Measurements from ENCODE around the gene RAD17. TPM values are rescaled to one million over a fixed set of nuclear protein-coding genes. Genes with fewer than 3 reads are reported as not detected.
"Not testable (repeated sequence)": the region's sequence is repeated elsewhere in the genome, so short reads cannot be mapped to it uniquely, and the experiment has no call there.

RAD17 gene, protein sequence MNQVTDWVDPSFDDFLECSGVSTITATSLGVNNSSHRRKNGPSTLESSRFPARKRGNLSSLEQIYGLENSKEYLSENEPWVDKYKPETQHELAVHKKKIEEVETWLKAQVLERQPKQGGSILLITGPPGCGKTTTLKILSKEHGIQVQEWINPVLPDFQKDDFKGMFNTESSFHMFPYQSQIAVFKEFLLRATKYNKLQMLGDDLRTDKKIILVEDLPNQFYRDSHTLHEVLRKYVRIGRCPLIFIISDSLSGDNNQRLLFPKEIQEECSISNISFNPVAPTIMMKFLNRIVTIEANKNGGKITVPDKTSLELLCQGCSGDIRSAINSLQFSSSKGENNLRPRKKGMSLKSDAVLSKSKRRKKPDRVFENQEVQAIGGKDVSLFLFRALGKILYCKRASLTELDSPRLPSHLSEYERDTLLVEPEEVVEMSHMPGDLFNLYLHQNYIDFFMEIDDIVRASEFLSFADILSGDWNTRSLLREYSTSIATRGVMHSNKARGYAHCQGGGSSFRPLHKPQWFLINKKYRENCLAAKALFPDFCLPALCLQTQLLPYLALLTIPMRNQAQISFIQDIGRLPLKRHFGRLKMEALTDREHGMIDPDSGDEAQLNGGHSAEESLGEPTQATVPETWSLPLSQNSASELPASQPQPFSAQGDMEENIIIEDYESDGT
- 10 to 100 TPM; 15.0 to 17.4 TPM for total RNA-seq
- long read RNA-seq, transcript RAD17-204 (18 exons, 2,943 nt), result major isoform, 8 of 19 reads
- long read RNA-seq, partial matches to known transcripts, result 1 of 19 reads
- long read RNA-seq, other reads (novel, unspliced or antisense), result 9 of 19 reads

DNA sequence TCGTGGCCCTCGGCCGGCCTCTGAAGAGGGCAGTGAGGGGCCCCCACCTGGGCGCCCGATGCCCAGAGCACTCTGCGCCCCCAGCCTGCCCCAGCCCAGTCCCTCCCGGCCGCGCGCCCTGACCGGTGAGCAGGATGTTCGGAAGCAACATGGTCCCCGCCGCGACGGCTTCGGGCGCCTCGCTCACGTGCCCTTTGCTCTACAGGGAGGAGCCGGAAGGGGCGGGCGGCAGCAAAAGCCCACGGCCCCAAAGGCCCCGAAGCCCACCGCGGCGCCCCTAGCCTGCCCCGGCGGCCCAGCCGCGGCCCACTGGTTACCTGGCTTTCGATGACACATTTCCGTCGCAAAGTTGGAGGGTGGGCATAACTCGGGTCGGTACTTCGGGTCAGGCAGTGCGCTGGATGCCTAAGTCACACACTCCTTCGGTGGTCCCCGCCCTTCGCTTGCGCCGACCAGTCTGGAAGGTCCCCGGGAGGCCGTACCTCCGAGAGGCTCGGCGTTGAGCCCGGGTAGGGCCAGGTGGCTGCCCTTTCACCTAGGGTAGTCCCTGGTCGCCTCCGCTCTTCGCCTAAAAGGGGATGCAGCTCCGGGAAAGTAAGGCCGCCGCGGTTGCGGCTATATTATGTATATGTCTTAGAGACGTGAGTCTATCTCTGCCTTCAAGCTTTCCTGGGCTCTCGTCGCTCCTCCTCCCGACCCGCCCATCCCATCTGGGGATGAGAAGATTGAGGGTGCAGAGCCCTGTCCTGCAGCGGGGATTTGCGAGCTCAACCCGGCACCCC, at the start of gene RAD17, which contains the start of the genes AK6 and TAF9:
RAD17 (plus strand) TSS at position 479 of the 782 bp plus-strand sequence. CDS start 2,391 bp downstream, outside the sequence.
AK6 (minus strand) TSS at position 181 of the 782 bp plus-strand sequence; CDS start at position 151, 30 bp downstream.
TAF9 (minus strand) TSS at position 181 of the 782 bp plus-strand sequence. CDS start 3,783 bp downstream, outside the sequence.
- DNase-seq (peak; percentile 95), ATAC-seq (peak; percentile 98 to 99)
- intact Hi-C loops (cut with DNase I), result loop anchor here in 1 of 2 donors (5.0 kb wide), 2 partner anchors 152 to 277 kb away; partner anchors contain the start of gene SLC30A5

- intact Hi-C loops (cut with DNase I), result no loop called here
- ATAC-seq (no peak), DNase-seq (no peak)
Observed at GRCh38 chr5:69326365-69326764, 43.3 kb upstream of the RAD17 start.

DNA sequence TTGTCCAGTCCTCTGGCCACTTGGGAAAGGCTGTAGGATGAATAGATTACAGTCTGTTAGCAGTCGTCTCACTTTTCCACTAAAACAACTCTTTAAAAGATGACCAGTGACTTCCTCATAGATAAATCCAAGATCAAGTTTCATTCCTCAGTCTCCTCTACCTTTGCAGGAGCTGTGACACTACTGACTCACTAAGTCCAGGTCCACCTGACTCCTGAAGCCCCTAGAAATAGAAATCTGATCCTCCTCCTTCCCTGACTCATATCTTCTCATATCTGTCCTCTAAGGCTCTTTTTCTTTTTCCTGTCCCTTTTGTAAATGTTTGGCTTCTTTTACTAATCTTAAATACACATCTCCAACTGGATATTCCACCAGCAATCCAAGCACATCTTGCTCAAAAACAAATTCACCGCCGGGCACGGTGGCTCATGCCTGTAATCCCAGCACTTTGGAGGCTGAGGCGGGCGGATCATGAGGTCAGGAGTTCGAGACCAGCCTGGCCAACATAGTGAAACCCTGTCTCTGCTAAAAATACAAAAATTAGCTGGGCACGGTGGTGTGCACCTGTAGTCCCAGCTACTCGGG, 39.6 kb upstream of the RAD17 start:
- ATAC-seq (no peak), DNase-seq (no peak)
- intact Hi-C loops (cut with DNase I), result loop anchor here in 1 of 2 donors (10.0 kb wide), 2 partner anchors 115 to 235 kb away; partner anchors contain the start of gene SLC30A5

- ATAC-seq (no peak), DNase-seq (no peak)
- intact Hi-C loops (cut with DNase I), result loop anchor here in 1 of 2 donors (10.0 kb wide), 2 partner anchors 117 to 237 kb away; partner anchors contain the start of gene SLC30A5
Observed at GRCh38 chr5:69331528-69332445, 37.8 kb upstream of the RAD17 start.

DNA sequence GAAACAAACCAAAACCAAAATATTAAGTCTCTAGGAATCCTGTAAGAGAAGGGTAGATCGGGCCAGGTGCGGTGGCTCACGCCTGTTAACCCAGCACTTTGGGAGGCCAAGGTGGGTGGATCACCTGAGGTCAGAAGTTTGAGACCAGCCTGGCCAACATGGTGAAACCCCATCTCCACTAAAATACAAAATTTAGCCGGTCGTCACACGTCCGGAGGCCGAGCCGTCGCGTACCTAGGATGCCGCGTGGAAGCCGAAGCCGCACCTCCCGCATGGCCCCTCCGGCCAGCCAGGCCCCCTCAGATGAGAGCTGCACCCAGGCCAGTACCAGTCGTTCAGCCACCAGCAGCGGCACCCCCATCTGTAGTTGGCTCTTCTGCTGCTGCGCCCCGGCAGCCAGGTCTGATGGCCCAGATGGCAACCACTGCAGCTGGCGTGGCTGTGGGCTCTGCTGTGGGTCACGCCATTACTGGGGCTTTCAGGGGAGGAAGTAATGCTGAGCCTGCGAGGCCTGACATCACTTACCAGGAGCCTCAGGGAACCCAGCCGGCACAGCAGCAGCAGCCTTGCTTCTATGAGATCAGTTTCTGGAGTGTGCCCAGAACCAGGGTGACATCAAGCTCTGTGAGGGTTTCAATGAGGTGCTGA, 35.8 kb upstream of the RAD17 start:
- intact Hi-C loops (cut with DNase I), result loop anchor here in 1 of 2 donors (2.0 to 10.0 kb wide), 3 partner anchors 119 to 291 kb away; partner anchors contain the start of gene SLC30A5
- ATAC-seq, result peak in 1 of 2 donors; percentile 31
- not testable (repeated sequence) for DNase-seq

DNA sequence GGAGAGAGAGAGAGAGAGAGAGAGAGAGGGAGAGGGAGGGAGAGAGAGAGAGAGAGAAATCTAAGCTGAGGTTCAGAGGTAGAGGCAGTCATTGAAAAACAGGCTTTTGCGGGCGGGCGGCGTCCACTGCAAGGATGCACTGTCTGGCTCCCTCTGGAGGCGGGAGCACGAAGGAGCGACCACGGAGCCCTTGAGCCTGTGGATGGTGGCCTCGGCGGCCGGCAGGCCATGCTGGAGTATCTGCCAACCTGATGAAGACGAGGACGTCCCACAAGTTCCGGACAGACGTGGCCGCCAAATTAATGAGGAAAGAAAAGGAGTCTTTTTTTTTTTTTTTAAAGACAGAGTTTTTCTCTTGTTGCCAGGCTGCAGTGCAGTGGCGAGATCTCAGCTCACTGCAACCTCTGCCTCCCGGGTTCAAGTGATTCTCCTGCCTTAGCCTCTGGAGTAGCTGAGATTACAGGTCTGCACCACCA, 34.8 kb upstream of the RAD17 start:
- intact Hi-C loops (cut with DNase I), result loop anchor here in 1 of 2 donors (2.0 to 10.0 kb wide), 3 partner anchors 120 to 292 kb away; partner anchors contain the start of gene SLC30A5
- DNase-seq (peak; percentile 90), ATAC-seq (peak; percentile 89 to 90)

DNA sequence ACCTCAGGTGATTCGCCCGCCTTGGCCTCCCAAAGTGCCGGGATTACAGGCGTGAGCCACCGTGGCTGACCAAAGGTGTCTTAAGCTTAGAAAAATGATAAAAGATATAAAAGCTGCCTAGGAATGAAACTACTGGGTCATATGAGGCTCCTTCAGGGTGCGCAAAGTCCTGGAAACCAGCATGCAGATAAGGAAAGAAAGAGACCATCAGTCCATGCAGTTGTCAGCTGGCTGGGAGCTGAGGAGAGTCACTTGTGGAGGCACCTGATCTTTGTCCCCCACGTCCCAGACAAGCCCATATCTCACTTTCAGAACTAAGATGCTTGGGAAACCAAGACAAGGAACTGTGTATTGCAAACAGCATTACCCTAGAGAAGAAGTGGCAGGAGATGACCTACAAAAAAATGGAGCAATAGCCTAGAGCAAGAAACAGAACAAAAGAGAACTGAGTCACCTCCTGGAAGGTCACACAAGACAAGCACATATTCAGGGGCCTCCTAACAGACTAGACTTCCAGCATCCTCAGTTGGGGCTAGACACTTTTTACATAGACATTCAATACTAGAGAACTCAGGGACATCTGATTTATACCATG, 34.2 kb upstream of the RAD17 start:
- no peak for DNase-seq
- intact Hi-C loops (cut with DNase I), result loop anchor here in 1 of 2 donors (2.0 to 10.0 kb wide), 3 partner anchors 121 to 293 kb away; partner anchors contain the start of gene SLC30A5
- no peak for ATAC-seq

GRCh38 chr5:69341520-69342161, 28.0 kb upstream of the RAD17 start:
- ATAC-seq (no peak), DNase-seq (no peak)
- intact Hi-C loops (cut with DNase I), result no loop called here

GRCh38 chr5:69343083-69343482, 26.5 kb upstream of the RAD17 start:
- DNase-seq (no peak), ATAC-seq (no peak)
- intact Hi-C loops (cut with DNase I), result no loop called here

DNA sequence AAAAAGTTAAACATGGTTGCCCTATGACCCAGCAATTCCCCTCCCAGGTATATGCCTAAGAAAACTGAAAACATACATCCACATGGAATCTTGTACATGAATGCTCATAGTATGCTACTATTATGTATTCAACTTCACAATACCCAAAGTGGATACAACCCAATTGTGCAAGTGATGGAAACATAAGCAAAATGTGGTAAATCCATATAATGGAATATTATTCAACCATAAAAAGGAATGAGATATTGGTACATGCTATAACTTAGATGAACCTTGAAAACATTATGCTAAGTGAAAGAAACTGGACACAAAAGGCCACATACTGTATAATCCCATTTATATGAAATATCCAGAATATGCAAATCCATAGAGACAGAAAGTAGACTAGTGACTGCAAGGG, 19.0 kb upstream of the RAD17 start:
- DNase-seq, result no peak
- intact Hi-C loops (cut with DNase I), result no loop called here
- ATAC-seq, result no peak

DNA sequence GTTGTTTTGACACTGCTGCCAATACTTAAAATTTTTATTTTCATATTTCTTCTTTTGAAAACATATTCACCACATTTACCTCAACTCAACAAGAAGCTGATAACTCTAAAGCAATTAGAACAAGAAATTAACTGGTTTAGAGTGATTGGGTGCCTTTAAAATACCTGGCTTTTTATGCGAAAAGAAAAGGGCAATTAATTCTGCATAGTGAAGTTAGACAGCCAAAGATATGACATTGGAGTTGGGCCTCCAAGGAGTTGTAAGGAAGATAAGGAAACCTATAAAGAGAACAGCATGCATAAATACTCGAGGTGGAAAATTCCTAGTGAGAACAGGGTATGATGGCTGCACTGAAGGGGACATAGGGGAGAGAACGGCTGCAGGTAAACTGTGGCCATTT, 9.9 kb upstream of the RAD17 start:
- DNase-seq (no peak), ATAC-seq (no peak)
- intact Hi-C loops (cut with DNase I), result no loop called here

- intact Hi-C loops (cut with DNase I), result no loop called here
- no peak for DNase-seq
- no peak for ATAC-seq
Observed at GRCh38 chr5:69360442-69360841, 9.2 kb upstream of the RAD17 start.

DNA sequence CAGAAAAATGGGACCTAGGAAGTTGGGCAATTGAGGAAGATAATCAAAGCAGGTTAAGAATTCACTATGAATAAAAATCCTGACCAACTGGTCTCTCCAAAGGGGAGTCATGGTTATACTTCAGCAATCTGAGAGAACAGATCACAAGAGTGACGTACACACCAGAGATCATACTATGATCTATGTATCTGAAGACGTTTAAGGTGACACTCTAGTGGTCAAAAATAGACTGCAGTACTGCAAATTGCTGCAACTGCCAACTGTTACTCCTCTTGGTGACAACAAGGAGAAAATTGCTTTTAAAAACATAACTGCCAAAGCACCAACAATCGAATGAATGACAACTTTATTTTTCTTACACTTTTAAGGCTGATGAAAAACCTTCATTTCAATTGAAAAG, 5.2 kb upstream of the RAD17 start:
- intact Hi-C loops (cut with DNase I), result no loop called here
- DNase-seq (no peak), ATAC-seq (no peak)

DNA sequence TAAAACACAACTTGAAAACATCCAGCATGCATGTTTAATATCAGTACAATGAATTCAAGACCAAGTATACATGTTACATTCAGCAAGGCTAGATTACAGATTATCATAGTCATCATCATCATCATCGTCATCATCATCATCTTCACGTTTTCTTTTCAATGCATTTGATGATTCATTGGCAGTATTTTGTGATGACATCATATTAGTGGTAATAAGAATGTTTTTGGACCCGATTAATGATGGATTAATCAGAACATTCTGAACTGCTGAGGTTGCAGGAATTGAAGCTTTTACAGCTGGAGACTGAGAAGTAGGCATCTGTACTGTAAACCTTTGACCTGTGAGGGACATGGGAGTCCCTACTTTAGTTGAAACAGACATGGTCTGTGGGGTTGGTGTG, 4.8 kb upstream of the RAD17 start:
- ATAC-seq (no peak), DNase-seq (no peak)
- intact Hi-C loops (cut with DNase I), result loop anchor here in 1 of 2 donors (5.0 kb wide), 2 partner anchors 148 to 273 kb away; partner anchors contain the start of gene SLC30A5

DNA sequence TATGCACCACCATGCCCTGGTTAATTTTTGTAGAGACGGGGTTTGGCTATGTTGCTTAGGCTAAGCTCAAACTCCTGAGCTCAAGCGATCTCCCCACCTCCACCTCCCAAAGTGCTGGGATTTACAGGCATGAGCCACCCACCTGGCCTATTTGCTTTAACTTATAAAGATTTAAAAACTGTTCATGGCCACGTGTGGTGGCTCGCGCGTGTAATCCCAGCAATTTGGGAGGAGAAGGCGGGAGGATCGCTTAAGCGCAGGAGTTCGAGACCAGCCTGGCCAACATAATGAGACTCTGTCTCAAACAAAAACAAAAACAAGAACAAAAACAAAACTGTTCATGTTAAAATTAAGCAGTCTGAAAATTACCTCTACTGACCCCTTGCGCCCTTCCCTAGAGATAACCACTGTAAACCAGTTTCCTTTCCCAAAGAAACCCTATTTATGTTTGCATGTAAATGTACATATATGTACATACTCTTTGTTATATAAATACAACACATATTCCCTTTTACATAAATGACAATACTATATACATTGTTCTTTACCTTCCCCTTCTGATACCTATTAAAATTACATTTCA, 1.8 kb upstream of the RAD17 start:
- no peak for ATAC-seq
- DNase-seq, result no peak
- intact Hi-C loops (cut with DNase I), result loop anchor here in 1 of 2 donors (5.0 kb wide), 2 partner anchors 150 to 275 kb away; partner anchors contain the start of gene SLC30A5

All from left cardiac atrium (tissue), 4 donors.